Transverse colon (tissue), 4 donors: Measurements from ENCODE around the gene MRAS.

Experiments used
- CTCF ChIP-seq, 5 experiments: fragments of 200-600 bp in 3 of 5; fragments of 450-650 bp in 2 of 5; sonication (generic) in 3 of 5; IDR thresholded peaks; 1 replicate in 2 of 5; 2 replicates in 3 of 5; pipeline ENCODE4 v1.5.1; 2016 to 2017; ENCODE audit warnings: antibody characterized with exemption in 5 of 5, inconsistent platforms in 3 of 5, mild to moderate bottlenecking in 2 of 5, moderate library complexity in 1 of 5
- EP300 ChIP-seq: sonication (generic); formaldehyde crosslinking; IDR thresholded peaks from one replicate; pipeline ENCODE4 v1.6.1; 2017; ENCODE audit warnings: antibody characterized with exemption, low read depth
- POLR2A ChIP-seq: fragments of 450-650 bp; IDR thresholded peaks from one replicate; pipeline ENCODE4 v1.6.1; 2016; ENCODE audit warnings: antibody characterized with exemption, mild to moderate bottlenecking, moderate library complexity
- POLR2AphosphoS5 ChIP-seq, 3 donors: sonication (generic); formaldehyde crosslinking; IDR thresholded peaks; one replicate each; pipeline ENCODE4 v1.6.1; 2016; ENCODE audit warnings: antibody characterized with exemption in 3 of 3

- TF ChIP-seq CTCF (IDR thresholded peaks at IDR 0.05) (no peak), POLR2A (no peak), EP300 (no peak), POLR2AphosphoS5 (IDR thresholded peaks at IDR 0.05) (no peak)
Measured at GRCh38 chr3:138381413-138381901, 33.1 kb downstream of the MRAS start.
